ENCODE results near the gene CPVL.

- TF ChIP-seq CTCF (IDR thresholded peaks at IDR 0.05) = no peak
- no peak for TF ChIP-seq POLR2A (IDR thresholded peaks at IDR 0.05)
Observed at GRCh38 chr7:29080803-29081202, 65.5 kb downstream of the CPVL start.

Measured in heart left ventricle (tissue), 13 donors.